Measurements from ENCODE around the gene DDX46.
"Not testable (repeated sequence)": the region's sequence is repeated elsewhere in the genome, so short reads cannot be mapped to it uniquely, and the experiment has no call there.

The DDX46 gene, protein sequence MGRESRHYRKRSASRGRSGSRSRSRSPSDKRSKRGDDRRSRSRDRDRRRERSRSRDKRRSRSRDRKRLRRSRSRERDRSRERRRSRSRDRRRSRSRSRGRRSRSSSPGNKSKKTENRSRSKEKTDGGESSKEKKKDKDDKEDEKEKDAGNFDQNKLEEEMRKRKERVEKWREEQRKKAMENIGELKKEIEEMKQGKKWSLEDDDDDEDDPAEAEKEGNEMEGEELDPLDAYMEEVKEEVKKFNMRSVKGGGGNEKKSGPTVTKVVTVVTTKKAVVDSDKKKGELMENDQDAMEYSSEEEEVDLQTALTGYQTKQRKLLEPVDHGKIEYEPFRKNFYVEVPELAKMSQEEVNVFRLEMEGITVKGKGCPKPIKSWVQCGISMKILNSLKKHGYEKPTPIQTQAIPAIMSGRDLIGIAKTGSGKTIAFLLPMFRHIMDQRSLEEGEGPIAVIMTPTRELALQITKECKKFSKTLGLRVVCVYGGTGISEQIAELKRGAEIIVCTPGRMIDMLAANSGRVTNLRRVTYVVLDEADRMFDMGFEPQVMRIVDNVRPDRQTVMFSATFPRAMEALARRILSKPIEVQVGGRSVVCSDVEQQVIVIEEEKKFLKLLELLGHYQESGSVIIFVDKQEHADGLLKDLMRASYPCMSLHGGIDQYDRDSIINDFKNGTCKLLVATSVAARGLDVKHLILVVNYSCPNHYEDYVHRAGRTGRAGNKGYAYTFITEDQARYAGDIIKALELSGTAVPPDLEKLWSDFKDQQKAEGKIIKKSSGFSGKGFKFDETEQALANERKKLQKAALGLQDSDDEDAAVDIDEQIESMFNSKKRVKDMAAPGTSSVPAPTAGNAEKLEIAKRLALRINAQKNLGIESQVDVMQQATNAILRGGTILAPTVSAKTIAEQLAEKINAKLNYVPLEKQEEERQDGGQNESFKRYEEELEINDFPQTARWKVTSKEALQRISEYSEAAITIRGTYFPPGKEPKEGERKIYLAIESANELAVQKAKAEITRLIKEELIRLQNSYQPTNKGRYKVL

GRCh38 chr5:134758504-134759341 is at the start of gene DDX46:
Gene DDX46, plus strand, starts transcription at chr5:134758779. Its CDS starts 160 bp downstream, at chr5:134758939.
- no peak for FAIRE-seq

GRCh38 chr5:134714120-134714519 is 44.5 kb upstream of the DDX46 start:
- no peak for FAIRE-seq

- no peak for FAIRE-seq
These were observed 44.0 kb upstream of the DDX46 start for GRCh38 chr5:134714541-134714940.

GRCh38 chr5:134715466-134715865 is 43.1 kb upstream of the DDX46 start:
- FAIRE-seq, result not testable (repeated sequence)

DNA sequence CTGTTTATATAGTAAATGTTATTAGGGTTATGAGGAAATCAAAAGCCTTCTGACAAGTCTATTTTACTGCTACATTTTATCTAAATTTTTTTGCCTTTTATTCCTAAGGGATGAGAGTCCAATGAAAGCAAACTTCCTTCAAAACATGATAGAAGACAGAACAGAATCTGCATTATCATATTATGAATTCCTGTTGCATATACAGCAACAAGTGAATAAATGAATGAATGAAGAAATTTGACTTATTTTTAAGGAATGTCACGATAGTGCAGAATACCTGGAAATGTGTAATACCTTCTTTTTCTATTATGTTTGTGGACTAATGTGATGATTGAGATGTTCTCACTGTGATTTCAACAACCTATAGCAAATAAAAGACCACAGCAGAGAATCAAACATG is 33.7 kb upstream of the DDX46 start:
- no peak for FAIRE-seq

- no peak for FAIRE-seq
These were observed 25.8 kb upstream of the DDX46 start for GRCh38 chr5:134732819-134733218.

DNA sequence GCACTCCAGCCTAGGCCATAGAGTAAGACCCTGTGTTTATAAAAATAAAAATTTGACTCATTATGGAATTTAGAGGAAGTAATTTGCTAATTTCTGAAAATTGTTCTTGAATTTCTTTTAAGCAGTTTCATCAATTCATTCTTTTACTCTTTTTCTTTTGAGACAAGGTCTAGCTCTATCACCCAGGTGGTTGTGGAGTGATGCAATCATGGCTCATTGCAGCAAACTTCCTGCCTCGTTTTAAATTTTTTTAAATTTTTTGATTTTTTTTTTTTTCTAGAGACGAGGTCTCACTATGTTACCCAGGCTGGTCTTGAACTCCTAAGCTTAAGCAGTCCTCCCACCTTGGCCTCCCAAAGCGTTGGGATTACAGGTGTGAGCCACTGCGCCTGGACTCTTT is 23.3 kb upstream of the DDX46 start:
- no peak for FAIRE-seq

GRCh38 chr5:134736173-134736812 is 22.3 kb upstream of the DDX46 start:
- no peak for FAIRE-seq

GRCh38 chr5:134738133-134738962 is 20.2 kb upstream of the DDX46 start, which contains the start of gene CAMLG:
Gene CAMLG, plus strand, starts transcription at chr5:134738548. Its CDS starts 73 bp downstream, at chr5:134738621.
- no peak for FAIRE-seq

DNA sequence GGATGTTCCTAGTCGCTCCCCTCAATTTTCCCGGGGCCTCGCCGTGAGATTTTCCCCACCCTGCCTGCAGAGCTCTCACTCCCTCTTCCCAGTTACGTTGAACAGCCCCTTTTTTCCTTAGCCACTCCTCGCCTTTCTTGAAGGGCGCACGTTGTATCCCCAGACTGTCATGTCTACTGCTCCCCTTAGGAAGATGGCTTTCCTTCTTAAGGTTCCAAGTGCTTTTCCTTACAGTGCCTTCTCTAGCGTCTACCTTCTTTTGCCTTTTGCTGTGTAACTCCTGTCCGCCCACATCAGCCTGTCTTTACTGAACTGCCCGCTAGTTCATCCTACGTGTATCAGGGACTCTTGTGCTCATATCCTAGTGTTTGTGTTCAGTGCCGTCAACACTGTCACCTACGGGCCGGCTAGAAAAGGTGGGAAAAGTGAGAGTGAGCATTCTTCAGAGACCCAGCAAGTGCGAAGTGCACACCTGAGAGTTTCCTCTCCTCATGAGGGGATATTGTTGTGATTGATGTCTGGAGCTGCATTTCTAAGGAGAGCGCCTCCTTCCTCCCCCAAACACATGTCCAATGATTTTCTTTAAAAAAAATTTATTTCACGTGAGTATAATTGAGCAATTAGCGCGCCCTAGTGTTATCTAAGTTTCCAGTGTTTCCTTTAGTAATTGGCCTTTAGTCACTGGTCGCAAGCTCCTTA is 19.5 kb upstream of the DDX46 start:
- no peak for FAIRE-seq

GRCh38 chr5:134741052-134741451 is 17.5 kb upstream of the DDX46 start:
- FAIRE-seq, result no peak

DNA sequence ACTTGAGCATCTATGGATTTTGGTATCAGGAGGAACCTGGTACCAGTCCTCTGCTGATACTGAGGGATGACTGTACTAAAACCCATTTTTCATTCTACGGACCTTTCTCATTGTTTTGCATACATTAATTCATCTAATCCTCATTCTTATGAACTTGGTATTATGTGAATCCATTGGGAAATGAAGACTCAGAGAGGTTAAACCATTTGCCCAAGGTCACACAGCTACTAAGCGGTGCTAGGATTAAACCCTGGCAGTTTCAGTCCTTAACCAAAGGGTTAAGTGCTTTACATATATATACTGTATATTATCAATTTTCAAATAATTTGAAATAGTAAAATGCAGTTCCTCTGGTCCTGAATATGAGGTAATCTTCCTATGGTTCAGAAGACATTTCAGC is 16.4 kb upstream of the DDX46 start:
- no peak for FAIRE-seq

DNA sequence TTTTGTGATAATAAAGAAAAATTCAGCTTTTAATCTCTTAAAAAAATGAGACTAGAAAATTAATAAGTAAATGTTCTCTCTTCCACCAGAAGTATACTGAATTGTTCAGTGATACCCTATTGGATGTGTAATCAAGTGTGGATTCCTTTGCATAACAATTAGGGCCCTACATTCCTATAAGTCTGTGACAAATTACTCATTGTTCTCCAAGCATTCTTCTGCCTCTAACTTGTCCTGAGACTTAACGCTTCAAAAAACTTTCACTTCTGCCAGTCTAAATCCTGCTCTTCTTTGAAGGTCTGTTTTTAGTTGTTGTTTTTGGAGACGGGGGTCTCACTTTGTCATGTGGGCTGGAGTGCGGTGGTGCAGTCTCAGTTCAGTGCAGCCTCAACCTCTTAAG is 9.2 kb upstream of the DDX46 start:
- no peak for FAIRE-seq

GRCh38 chr5:134758176-134758503 is 439 bp upstream of the DDX46 start:
- FAIRE-seq, result no peak

DNA sequence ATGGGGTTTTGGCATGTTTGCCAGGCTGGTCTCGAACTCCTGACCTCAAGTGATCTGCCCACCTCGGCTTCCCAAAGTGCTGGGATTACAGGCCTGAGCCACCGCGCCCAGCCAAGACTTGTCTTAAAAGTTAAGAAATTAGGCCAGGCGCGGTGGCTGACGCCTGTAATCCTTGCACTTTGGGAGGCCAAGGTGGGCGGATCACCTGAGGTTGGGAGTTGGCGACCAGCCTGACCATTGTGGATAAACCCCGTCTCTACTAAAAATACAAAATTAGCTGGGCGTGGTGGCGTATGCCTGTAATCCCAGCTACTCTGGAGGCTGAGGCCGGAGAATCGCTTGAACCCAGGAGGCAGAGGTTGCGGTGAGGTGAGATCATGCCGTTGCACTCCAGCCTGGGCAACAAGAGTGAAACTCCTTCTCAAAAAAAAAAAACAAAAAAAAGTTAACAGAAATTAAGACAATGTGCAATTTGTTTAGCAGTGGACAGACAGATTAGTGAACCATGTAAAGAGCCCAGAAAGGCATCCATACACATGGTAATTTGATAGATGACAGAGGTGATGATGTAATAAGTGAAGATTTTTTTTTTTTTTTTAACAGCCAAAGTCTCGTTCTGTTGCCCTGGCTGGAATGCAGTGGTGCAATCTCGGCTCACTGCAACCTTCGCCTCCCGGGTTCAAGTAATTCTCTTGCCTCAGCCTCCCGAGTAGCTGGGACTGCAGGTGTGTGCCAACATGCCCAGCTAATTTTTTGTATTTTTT is 9.1 kb downstream of the DDX46 start:
- not testable (repeated sequence) for FAIRE-seq

- FAIRE-seq, result no peak
These were observed 10.6 kb downstream of the DDX46 start for GRCh38 chr5:134769206-134769605.

DNA sequence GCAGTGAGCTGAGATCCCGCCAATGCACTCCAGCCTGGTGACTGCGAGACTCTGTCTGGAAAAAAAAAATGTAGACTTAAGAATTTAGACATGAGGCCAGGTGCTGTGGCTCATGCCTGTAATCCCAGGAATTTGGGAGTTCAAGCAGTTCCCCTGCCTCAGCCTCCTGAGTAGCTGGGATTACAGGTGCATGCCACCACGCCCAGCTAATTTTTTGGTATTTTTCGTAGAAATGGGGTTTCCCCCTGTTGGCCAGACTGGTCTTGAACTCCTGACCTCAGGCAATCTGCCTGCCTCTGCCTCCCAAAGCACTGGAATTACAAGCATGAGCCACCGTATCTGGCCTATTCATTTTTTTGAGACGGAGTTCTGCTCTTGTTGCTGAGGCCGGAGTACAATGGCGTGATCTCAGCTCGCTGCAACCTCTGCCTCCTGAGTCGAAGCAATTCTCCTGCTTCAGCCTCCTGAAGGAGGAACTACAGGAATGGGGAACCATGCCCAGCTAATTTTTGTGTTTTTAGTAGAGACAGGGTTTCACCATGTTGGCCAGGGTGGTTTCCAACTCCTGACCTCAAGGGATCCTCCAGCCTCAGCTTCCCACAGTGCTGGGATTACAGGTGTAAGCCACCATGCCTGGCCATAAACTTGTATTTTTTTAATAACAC is 14.0 kb downstream of the DDX46 start:
- FAIRE-seq, result no peak

DNA sequence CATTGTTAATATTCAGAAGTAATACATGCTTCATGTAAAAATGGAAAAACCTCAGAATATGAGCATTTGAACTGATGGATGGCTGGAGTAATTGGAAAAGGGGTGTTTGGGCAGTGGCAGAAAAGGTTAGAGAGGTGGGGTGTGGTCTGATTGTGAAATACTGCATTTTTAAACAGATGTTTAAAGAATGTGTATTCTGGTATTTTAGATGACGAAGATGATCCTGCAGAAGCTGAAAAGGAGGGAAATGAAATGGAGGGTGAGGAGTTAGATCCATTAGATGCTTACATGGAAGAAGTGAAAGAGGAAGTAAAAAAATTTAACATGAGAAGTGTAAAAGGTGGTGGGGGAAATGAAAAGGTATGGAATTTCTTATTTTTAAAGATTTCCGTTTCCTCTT is 18.8 kb downstream of the DDX46 start:
- no peak for FAIRE-seq

DNA sequence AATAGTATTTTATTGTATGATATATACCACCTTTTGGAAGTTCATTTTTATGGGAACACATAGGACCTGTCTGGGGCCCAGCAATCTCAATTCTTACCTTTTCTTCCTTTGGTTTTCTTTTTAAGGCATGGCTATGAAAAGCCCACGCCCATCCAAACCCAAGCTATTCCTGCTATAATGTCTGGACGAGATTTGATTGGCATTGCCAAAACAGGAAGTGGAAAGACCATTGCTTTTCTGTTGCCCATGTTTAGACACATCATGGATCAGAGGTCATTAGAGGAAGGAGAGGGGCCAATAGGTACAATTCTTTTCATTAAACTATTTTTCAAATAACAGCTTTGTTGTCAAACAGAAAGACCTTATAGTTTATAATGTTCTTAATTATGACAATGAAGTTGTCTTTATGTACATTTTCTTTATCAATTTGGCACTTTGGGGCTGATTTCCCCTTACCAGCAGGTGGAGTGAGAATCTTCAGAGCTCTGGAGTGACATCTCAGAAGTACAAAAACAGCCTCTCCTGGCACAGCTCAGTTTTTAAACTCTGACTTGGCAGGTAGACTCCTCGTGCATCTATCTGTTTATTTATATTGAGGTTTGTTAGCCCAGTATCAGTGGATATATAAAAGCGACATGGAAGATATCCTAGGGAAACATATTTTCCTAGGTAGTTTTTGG is 25.8 kb downstream of the DDX46 start:
- FAIRE-seq, result no peak
